HG02981 (cell line): ENCODE results near the gene SMIM23.

ENCODE experiments used
- ATAC-seq: cut with Tn5 transposase; IDR thresholded peaks from one replicate; pipeline ENCODE4 v1.9.1; 2021; ENCODE audit warnings: mild to moderate bottlenecking, moderate library complexity; ENCODE audit not compliant: unreplicated experiment

SMIM23 gene

DNA sequence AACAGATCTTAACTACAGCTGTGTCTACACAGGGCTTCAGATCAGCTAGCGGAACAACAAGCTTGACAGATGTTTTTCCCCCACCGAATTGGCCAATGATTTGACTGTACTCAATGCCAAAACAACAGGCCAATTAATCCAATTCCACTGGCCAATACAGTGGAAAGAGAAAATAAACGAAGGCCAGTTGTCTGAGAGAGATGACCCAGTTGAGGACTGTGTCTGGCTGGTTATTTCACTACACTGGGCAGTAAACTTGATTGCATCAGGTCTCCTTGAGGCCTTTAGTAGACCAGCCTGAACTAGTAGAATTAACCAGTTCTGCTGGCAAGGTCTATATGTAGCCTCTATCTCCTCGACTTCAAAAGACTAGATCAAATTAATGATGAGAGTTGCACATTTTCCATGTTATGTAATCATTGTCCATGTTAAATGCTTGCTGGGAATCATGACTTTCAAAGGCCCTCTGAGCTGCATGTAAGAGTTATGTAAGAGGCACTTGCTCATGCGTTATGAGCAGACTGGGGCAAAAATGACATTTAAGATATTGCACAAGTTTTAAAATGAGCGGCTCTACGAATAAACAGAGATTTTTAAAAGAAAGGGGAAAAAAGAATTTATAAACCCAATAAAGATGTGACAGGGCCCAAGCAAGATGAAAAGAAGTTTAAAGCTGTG, 28.3 kb downstream of the SMIM23 start:
- ATAC-seq = no peak

DNA sequence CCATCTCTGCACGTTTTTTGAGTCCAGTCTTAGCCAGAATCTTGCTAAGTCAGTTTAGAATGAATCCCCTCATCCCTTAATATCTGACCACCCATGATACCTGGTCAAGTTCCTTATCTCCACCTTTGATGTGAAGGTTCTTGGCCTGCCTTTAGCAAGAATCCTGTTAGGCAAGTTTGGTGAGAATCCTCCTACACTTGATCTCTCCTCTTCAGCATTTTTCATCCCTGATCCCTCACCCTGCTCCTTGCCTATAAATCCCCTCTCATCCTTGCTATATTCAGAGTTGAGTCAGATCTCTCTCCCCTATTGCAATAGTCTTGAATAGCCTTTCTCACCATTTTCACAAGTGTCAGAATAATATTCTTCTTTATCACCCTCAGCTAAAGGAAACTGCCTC, 31.0 kb downstream of the SMIM23 start:
- ATAC-seq = no peak

DNA sequence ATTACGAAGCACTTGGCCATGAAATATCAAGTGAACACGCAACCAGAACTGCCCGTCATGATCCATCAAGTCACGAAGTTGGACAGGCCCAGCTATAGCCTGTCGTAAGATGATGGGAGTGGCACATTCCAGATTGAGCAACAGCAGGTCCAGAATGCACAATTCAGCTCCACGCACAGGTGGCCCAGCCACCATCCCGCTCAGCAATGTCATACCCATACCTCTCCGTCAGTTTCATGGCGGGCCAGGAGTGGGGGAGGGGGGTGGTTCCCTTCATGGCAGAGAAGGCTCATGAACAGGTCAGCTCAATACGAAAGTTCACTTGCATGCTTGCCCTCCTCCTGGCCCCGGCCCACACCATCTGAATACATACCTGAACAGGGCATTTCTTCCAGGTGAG, 34.9 kb downstream of the SMIM23 start:
- no peak for ATAC-seq

DNA sequence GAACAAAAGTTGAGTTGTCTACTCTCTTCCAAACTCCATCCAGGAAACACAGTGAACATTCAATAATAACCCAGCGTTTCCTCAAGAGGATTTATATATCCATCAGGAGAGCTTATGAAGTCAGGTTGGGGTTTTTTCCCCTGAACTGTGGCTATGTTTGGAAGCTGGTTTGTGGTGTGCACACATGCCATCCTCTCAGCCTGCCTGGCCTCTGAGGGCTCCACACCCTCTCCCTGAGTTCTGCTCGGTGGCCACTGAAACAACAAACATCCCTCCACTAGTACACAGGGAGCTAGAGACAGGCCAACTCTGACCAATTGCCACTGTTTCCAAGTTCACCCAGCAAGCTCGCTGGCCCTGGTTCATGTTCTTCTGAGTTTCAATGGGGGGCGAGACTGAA, 35.7 kb downstream of the SMIM23 start:
- ATAC-seq = no peak

DNA sequence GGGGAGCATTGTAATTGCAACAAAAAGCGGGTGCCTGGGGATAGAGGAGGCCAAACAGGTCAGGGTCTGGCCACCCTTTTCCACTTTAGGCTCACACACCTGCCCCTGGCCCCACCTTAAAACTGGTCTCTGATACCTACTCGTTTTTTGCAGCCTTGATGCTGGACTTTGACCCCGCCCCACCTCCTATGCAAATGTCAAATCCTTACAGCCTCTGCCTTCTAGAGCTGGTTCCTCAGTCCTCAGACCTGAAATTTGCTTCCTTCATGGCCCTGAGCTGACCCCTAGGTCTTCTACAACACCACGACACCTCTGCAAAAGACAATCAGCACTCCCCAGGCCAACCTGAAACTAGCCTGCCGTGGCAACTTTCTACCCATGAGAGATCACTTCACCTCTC, 37.7 kb downstream of the SMIM23 start:
- no peak for ATAC-seq

DNA sequence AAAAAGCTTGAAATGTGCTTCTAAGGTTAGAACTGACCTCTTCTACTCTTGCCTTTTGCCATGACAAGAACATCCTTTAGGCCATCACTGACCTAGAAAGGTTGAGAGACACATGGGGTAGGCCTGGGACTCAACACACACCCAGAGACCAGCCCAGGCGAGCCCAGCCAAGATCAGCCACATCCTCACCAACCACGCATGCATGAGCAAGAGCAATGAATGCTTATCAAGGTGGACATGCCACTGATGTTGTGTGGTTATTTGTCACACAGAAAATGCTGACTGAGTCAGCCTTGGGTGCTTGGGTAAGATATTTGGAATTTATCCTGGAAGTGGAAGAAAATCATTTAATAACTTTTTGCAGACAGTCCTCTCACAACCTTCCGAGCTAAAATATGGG, 39.4 kb downstream of the SMIM23 start:
- no peak for ATAC-seq

DNA sequence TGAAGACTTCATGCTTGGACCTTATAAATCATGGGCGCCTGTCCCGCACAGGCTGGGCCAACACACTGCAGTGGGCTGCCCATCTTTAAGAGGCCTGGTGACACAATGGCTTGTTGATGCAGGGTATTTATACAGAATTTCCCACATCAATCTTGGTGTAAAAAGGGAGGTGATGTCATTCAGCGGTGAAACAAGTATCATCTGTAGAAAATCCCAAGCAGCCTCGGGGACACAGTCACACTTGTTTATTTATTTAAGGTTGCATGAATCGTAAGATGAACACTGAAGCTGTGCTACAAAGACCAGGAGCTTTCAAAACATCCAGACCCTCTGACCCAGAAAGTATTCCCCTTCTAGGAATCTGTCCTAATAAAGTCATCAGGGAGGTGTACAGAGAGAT, 40.5 kb downstream of the SMIM23 start:
- no peak for ATAC-seq

DNA sequence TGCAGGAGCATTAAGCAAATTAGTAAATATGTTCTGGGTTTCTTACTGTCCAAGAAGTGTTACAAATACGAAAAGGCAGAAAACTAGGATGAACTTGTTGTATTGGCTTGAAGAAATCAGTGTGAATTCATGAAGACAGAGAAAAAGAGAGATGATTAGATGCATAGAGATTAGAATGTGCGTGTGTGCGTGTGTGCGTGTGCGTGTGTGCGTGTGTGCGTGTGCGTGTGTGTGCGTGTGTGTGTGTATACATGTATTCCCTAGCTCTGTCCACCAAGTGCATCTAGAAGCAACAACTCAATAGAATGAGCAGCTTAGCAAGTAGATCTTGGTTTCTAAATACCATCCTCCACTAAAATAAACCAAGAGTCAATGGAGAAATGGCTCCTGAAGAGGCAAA, 41.5 kb downstream of the SMIM23 start:
- no peak for ATAC-seq

DNA sequence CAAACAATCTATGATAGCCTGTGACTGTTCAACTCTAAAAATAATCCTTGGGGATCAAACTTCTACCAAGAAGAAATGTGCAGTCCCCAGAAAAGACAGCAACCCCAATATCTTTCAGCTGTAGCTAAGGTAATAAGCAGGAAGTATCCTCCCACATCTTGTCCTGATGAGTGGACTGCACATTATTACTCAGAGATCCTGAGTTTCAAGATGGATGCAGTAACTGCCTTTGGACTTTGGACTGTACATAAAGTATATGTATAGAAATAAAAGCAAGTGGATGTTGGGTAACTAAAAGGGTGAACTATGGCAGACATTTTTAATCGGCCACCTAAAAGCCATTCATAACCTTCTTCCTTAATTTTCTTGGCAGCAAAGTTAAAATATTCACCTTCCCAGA, 45.1 kb downstream of the SMIM23 start:
- ATAC-seq = no peak

DNA sequence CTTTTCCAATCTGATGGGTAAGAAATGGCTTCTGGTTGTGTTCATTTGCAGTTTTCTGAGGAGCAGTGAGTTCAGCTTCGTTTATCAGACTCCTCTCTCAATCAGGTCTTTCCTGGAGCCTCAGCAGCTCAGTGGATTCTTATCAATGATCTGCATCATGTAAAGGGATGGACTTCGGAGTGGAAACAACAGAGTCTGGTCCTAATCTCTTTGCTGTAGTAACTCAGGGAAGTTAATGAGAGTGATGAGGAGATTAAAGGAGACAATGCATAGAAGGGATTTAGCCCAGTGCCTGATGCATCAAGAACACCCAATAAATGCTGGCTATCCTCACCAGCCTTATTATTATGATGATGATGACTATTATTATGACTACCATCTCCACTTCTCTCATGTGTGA, 47.2 kb downstream of the SMIM23 start:
- ATAC-seq = no peak

DNA sequence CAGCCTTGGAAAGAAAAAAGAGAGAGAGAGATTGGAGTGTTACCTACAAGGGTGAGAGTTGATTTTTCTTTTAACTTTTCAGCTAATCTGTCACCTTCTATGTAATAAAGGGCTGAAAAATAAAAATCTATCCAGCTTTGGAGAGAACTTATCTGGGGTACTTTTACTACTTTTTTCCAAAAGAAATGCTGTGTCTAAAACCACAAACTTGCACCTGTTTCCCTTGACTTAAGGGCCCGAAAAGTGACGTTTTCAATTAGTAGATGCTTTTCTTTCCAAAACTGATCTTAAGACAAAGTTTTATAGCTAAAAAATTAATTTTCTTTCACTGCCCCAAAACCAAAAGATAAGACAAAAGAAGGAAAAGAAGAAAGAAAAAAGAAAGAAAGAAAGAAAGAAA, 48.8 kb downstream of the SMIM23 start:
- no peak for ATAC-seq

DNA sequence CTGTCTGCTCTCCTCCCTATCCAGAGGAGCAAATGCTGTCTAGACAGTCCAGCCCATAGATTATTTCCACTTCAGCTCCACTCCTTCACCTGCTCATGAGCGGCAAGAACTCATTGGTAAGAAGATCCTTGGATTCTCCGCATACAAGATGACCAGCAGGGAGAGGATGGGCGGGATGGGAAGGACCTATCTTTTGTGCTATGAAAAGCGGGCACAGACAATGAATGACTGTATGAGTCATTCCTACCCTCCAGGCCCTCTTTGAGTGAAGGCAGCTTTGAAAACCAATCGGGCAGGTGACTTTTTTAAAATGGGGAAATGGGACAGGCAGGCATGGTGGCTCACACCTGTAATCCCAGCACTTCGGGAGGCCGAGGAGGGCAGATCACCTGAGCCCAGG, 49.4 kb downstream of the SMIM23 start:
- no peak for ATAC-seq

DNA sequence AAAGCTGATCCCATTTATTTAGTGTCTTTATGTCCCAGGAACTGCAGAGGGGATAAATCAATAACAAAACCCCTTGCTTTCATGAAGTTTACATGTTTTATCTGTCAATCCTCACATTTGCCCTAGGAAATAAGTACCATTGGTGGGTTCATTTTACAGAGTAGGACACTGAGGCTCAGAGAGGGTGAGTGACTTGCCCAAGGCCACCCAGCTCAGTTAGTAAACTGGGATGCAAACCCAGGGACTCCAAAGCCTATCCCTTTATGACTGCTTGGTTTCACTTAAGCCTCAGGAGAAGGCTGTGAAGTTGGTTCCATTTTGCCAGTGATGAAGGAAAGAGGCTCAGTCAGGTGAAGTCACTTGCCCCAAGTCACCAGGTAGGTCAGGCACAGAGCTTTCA, 51.9 kb downstream of the SMIM23 start:
- ATAC-seq = no peak

DNA sequence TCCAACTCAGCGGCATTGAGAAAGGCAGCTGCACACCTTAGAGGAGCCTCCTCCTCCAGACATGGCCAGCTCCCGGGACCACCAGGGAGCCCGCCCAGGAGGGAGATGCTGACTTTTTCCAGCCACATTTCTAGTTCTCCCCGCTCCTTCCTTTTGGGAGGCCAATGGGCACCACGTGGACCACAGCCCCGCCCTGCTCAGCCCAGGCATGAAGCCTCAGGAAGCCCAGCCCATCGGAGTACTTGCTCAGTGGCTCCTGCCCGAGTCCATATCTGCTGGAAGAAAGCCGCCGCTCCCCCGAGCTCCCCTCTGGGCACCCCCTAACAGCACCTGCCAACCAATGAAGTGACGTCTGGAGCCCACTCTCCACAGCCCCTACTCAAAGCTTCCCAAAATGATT, 52.4 kb downstream of the SMIM23 start:
- no peak for ATAC-seq

DNA sequence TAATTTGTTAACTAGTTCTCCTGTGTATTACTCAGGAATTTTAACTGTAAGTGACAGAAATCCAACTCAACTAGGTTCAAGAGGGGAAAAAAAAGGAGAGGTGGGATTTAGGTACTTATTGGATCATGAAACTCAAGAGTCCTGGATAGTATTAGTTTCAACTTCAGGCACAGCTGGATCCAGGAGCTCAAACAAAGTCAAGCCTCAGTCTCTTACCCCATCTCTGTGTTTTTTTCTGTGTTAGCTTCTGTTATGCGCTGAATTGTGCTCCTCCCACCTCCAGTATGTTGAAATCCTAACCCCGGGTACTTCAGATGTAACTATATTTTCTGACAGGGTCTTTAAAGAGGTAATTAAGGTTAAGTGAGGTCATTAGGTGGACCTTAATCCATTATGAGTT, 53.5 kb downstream of the SMIM23 start:
- no peak for ATAC-seq

DNA sequence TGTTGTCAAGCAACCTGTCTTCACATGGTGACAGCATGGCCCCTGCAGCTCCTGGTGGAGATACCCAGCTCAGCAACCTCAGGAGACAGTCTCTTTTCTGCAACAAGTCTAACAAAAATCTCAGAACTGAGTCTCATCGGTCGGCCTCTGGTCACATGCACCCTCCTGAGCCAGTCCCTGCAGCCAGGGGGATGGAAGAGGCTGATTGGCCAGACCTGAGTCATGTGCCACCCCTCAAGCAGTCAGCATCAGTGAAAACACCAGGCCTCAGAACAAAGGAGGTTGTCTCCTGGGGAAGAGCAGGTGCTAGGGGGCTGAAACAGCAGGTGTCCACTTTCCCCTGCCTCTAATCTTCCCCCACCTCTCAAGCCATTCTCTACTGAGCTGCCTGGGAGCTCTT, 54.4 kb downstream of the SMIM23 start:
- no peak for ATAC-seq
